NT2/D1 (cell line): ENCODE data around the gene CCDC149.

Experiments used
- DNase-seq: peaks from one replicate; pipeline ENCODE4 v3.0.0-alpha.2; 2011; ENCODE audit warnings: low read depth, low spot score
- H3K27me3 ChIP-seq: 2 replicates; pipeline ENCODE4 v1.6.0; 2011; ENCODE audit warnings: mild to moderate bottlenecking; ENCODE audit not compliant: insufficient read length, insufficient read depth
- H3K36me3 ChIP-seq: 2 replicates; pipeline ENCODE4 v1.6.1; 2011; ENCODE audit warnings: mild to moderate bottlenecking, low read length, mixed read lengths; ENCODE audit not compliant: insufficient read depth, insufficient read length
- H3K4me1 ChIP-seq: 2 replicates; pipeline ENCODE4 v1.5.1; 2011; ENCODE audit not compliant: insufficient read depth, insufficient read length
- H3K4me3 ChIP-seq: 2 replicates; pipeline ENCODE4 v1.5.1; 2011; ENCODE audit warnings: low read depth; ENCODE audit not compliant: insufficient read length
- H3K9ac ChIP-seq: 2 replicates; pipeline ENCODE4 v1.6.0; 2011; ENCODE audit warnings: low read depth; ENCODE audit not compliant: insufficient read length
- H3K9me3 ChIP-seq: 2 replicates; pipeline ENCODE4 v1.5.1; 2011; ENCODE audit warnings: mild to moderate bottlenecking, low read length; ENCODE audit not compliant: insufficient read depth
- SUZ12 ChIP-seq: IDR thresholded peaks from 2 replicates; pipeline ENCODE4 v1.6.1; 2011; ENCODE audit not compliant: insufficient read length, insufficient read depth; ENCODE audit errors: extremely low read depth
- YY1 ChIP-seq: IDR thresholded peaks from 2 replicates; pipeline ENCODE4 v1.6.1; 2011; ENCODE audit not compliant: insufficient read length, insufficient read depth
- ZNF274 ChIP-seq: IDR thresholded peaks from 2 replicates; pipeline ENCODE4 v1.6.1; 2011; ENCODE audit warnings: mild to moderate bottlenecking, low read depth, low read length

Gene CCDC149

GRCh38 chr4:24927049-24927448 lies 14.2 kb upstream of the CCDC149 start:
- no peak overlapping the region for H3K9ac ChIP-seq
- H3K4me3 ChIP-seq: no peak overlapping the region
- H3K27me3 ChIP-seq: no peaks in the 10 kb centered on the region
- no peaks in the 10 kb centered on the region for H3K36me3 ChIP-seq
- peaks cover 3% of the 10 kb centered on the region; the same call in 1 of the 2 replicates for H3K9me3 ChIP-seq
- no peak for DNase-seq
- TF ChIP-seq SUZ12 (no peak), YY1 (no peak), ZNF274 (no peak)
- H3K4me1 ChIP-seq: no peaks in the 10 kb centered on the region

- H3K9me3 ChIP-seq: peaks cover 21% of the 10 kb centered on the region; the same call in 1 of the 2 replicates
- H3K9ac ChIP-seq: no peak overlapping the region
- no peaks in the 10 kb centered on the region for H3K36me3 ChIP-seq
- no peak overlapping the region for H3K4me3 ChIP-seq
- TF ChIP-seq ZNF274 (no peak), YY1 (no peak), SUZ12 (no peak)
- no peak for DNase-seq
- H3K27me3 ChIP-seq: no peaks in the 10 kb centered on the region
- no peaks in the 10 kb centered on the region for H3K4me1 ChIP-seq
Measured at GRCh38 chr4:24924309-24924781, 11.5 kb upstream of the CCDC149 start.

GRCh38 chr4:24923550-24923949 lies 10.7 kb upstream of the CCDC149 start:
- Histone ChIP-seq H3K4me3 (no peak overlapping the region), H3K9me3 (peaks cover 22% of the 10 kb centered on the region; the same call in 1 of the 2 replicates), H3K9ac (no peak overlapping the region), H3K36me3 (no peaks in the 10 kb centered on the region), H3K4me1 (no peaks in the 10 kb centered on the region), H3K27me3 (no peaks in the 10 kb centered on the region)
- DNase-seq: no peak
- TF ChIP-seq ZNF274 (no peak), YY1 (no peak), SUZ12 (no peak)

- no peaks in the 10 kb centered on the region for H3K36me3 ChIP-seq
- no peak overlapping the region for H3K9ac ChIP-seq
- H3K4me1 ChIP-seq: no peaks in the 10 kb centered on the region
- DNase-seq: no peak
- H3K27me3 ChIP-seq: no peaks in the 10 kb centered on the region
- H3K4me3 ChIP-seq: no peak overlapping the region
- peaks cover 22% of the 10 kb centered on the region; the same call in 1 of the 2 replicates for H3K9me3 ChIP-seq
- TF ChIP-seq ZNF274: no peak
- no peak for TF ChIP-seq SUZ12
Measured at GRCh38 chr4:24923002-24923401, 10.2 kb upstream of the CCDC149 start.

- TF ChIP-seq ZNF274: no peak
- no peak for TF ChIP-seq YY1
- TF ChIP-seq SUZ12: no peak
- H3K4me3 ChIP-seq: no peak overlapping the region
- H3K9ac ChIP-seq: no peak overlapping the region
- no peaks in the 10 kb centered on the region for H3K4me1 ChIP-seq
- DNase-seq: no peak
- H3K27me3 ChIP-seq: no peaks in the 10 kb centered on the region
- H3K9me3 ChIP-seq: peaks cover 22% of the 10 kb centered on the region; the same call in 1 of the 2 replicates
- H3K36me3 ChIP-seq: no peaks in the 10 kb centered on the region
Measured at GRCh38 chr4:24922416-24922815, 9.6 kb upstream of the CCDC149 start.

- TF ChIP-seq SUZ12 (no peak), YY1 (no peak), ZNF274 (no peak)
- H3K4me1 ChIP-seq: peaks cover 5% of the 10 kb centered on the region
- H3K27me3 ChIP-seq: no peaks in the 10 kb centered on the region
- no peak for DNase-seq
- no peak overlapping the region for H3K4me3 ChIP-seq
- H3K36me3 ChIP-seq: no peaks in the 10 kb centered on the region
- peaks cover 22% of the 10 kb centered on the region; the same call in 1 of the 2 replicates for H3K9me3 ChIP-seq
- H3K9ac ChIP-seq: no peak overlapping the region
Measured at GRCh38 chr4:24921491-24921890, 8.6 kb upstream of the CCDC149 start.

- Histone ChIP-seq H3K9ac (no peak overlapping the region), H3K27me3 (no peaks in the 10 kb centered on the region), H3K9me3 (peaks cover 22% of the 10 kb centered on the region; the same call in 1 of the 2 replicates), H3K4me3 (no peak overlapping the region), H3K4me1 (peaks cover 5% of the 10 kb centered on the region), H3K36me3 (no peaks in the 10 kb centered on the region)
- TF ChIP-seq ZNF274 (no peak), SUZ12 (no peak), YY1 (no peak)
- no peak for DNase-seq
Measured at GRCh38 chr4:24920008-24920407, 7.2 kb upstream of the CCDC149 start.
